ENCODE measurements around the gene ANAPC13.

ANAPC13 gene

GRCh38 chr3:134516905-134517304 is 31.1 kb upstream of the ANAPC13 start:
- Histone ChIP-seq H3K27me3 (replicated peaks; ENCODE audit: control insufficient read depth, insufficient read depth, low read length, poor library complexity, severe bottlenecking) (no peaks in the 10 kb centered on the region), H3K36me3 (ENCODE audit: control insufficient read depth, insufficient read depth, low read length) (peaks cover 10% of the 10 kb centered on the region), H3K9me3 (ENCODE audit: control insufficient read depth, low read length) (no peaks in the 10 kb centered on the region), H3K4me1 (ENCODE audit: control insufficient read depth, insufficient read depth, low read length, poor library complexity, severe bottlenecking) (no peaks in the 10 kb centered on the region), H3K4me3 (ENCODE audit: insufficient read depth, low read depth, low read length, poor library complexity, severe bottlenecking) (no peak overlapping the region), H3K27ac (ENCODE audit: insufficient read depth, low read length, poor library complexity, severe bottlenecking) (no peak overlapping the region)
- no peak for DNase-seq

GRCh38 chr3:134511500-134511899 is 25.7 kb upstream of the ANAPC13 start:
- DNase-seq = no peak
- no peaks in the 10 kb centered on the region for H3K9me3 ChIP-seq (ENCODE audit: control insufficient read depth, low read length)
- no peak overlapping the region for H3K27ac ChIP-seq (ENCODE audit: insufficient read depth, low read length, poor library complexity, severe bottlenecking)
- H3K4me1 ChIP-seq (ENCODE audit: control insufficient read depth, insufficient read depth, low read length, poor library complexity, severe bottlenecking) = no peaks in the 10 kb centered on the region
- peaks cover 26% of the 10 kb centered on the region for H3K36me3 ChIP-seq (ENCODE audit: control insufficient read depth, insufficient read depth, low read length)
- H3K4me3 ChIP-seq (ENCODE audit: insufficient read depth, low read depth, low read length, poor library complexity, severe bottlenecking) = no peak overlapping the region
- no peaks in the 10 kb centered on the region for H3K27me3 ChIP-seq (replicated peaks; ENCODE audit: control insufficient read depth, insufficient read depth, low read length, poor library complexity, severe bottlenecking)

- H3K27ac ChIP-seq (ENCODE audit: insufficient read depth, low read length, poor library complexity, severe bottlenecking) = no peak overlapping the region
- no peak for DNase-seq
- no peak overlapping the region for H3K4me3 ChIP-seq (ENCODE audit: insufficient read depth, low read depth, low read length, poor library complexity, severe bottlenecking)
- no peaks in the 10 kb centered on the region for H3K4me1 ChIP-seq (ENCODE audit: control insufficient read depth, insufficient read depth, low read length, poor library complexity, severe bottlenecking)
- H3K36me3 ChIP-seq (ENCODE audit: control insufficient read depth, insufficient read depth, low read length) = peaks cover 18% of the 10 kb centered on the region
- no peaks in the 10 kb centered on the region for H3K27me3 ChIP-seq (replicated peaks; ENCODE audit: control insufficient read depth, insufficient read depth, low read length, poor library complexity, severe bottlenecking)
- H3K9me3 ChIP-seq (ENCODE audit: control insufficient read depth, low read length) = no peaks in the 10 kb centered on the region
These were observed 19.7 kb upstream of the ANAPC13 start for GRCh38 chr3:134505485-134505884.

- Histone ChIP-seq H3K27me3 (replicated peaks; ENCODE audit: control insufficient read depth, insufficient read depth, low read length, poor library complexity, severe bottlenecking) (no peaks in the 10 kb centered on the region), H3K9me3 (ENCODE audit: control insufficient read depth, low read length) (no peaks in the 10 kb centered on the region)
These were observed 18.3 kb upstream of the ANAPC13 start for GRCh38 chr3:134504132-134504531.

GRCh38 chr3:134503266-134503665 is 17.5 kb upstream of the ANAPC13 start:
- Histone ChIP-seq H3K4me1 (ENCODE audit: control insufficient read depth, insufficient read depth, low read length, poor library complexity, severe bottlenecking) (no peaks in the 10 kb centered on the region), H3K4me3 (ENCODE audit: insufficient read depth, low read depth, low read length, poor library complexity, severe bottlenecking) (no peak overlapping the region), H3K27ac (ENCODE audit: insufficient read depth, low read length, poor library complexity, severe bottlenecking) (no peak overlapping the region), H3K27me3 (replicated peaks; ENCODE audit: control insufficient read depth, insufficient read depth, low read length, poor library complexity, severe bottlenecking) (no peaks in the 10 kb centered on the region), H3K36me3 (ENCODE audit: control insufficient read depth, insufficient read depth, low read length) (peaks cover 13% of the 10 kb centered on the region), H3K9me3 (ENCODE audit: control insufficient read depth, low read length) (no peaks in the 10 kb centered on the region)
- DNase-seq = no peak

More at GRCh38 chr3:134504132-134504531, 18.3 kb upstream of the ANAPC13 start:
- H3K4me3 ChIP-seq (ENCODE audit: insufficient read depth, low read depth, low read length, poor library complexity, severe bottlenecking) = no peak overlapping the region
- peaks cover 16% of the 10 kb centered on the region for H3K36me3 ChIP-seq (ENCODE audit: control insufficient read depth, insufficient read depth, low read length)
- H3K27ac ChIP-seq (ENCODE audit: insufficient read depth, low read length, poor library complexity, severe bottlenecking) = no peak overlapping the region
- DNase-seq = no peak
- no peaks in the 10 kb centered on the region for H3K4me1 ChIP-seq (ENCODE audit: control insufficient read depth, insufficient read depth, low read length, poor library complexity, severe bottlenecking)

- Histone ChIP-seq H3K27ac (ENCODE audit: insufficient read depth, low read length, poor library complexity, severe bottlenecking) (no peak overlapping the region), H3K9me3 (ENCODE audit: control insufficient read depth, low read length) (no peaks in the 10 kb centered on the region), H3K36me3 (ENCODE audit: control insufficient read depth, insufficient read depth, low read length) (peaks cover 13% of the 10 kb centered on the region), H3K4me3 (ENCODE audit: insufficient read depth, low read depth, low read length, poor library complexity, severe bottlenecking) (no peak overlapping the region), H3K27me3 (replicated peaks; ENCODE audit: control insufficient read depth, insufficient read depth, low read length, poor library complexity, severe bottlenecking) (no peaks in the 10 kb centered on the region), H3K4me1 (ENCODE audit: control insufficient read depth, insufficient read depth, low read length, poor library complexity, severe bottlenecking) (no peaks in the 10 kb centered on the region)
- DNase-seq = no peak
These were observed 10.8 kb upstream of the ANAPC13 start for GRCh38 chr3:134496471-134497071.

- Histone ChIP-seq H3K4me1 (ENCODE audit: control insufficient read depth, insufficient read depth, low read length, poor library complexity, severe bottlenecking) (no peaks in the 10 kb centered on the region), H3K9me3 (ENCODE audit: control insufficient read depth, low read length) (no peaks in the 10 kb centered on the region), H3K27ac (ENCODE audit: insufficient read depth, low read length, poor library complexity, severe bottlenecking) (no peak overlapping the region), H3K4me3 (ENCODE audit: insufficient read depth, low read depth, low read length, poor library complexity, severe bottlenecking) (no peak overlapping the region), H3K36me3 (ENCODE audit: control insufficient read depth, insufficient read depth, low read length) (peaks cover 9% of the 10 kb centered on the region), H3K27me3 (replicated peaks; ENCODE audit: control insufficient read depth, insufficient read depth, low read length, poor library complexity, severe bottlenecking) (no peaks in the 10 kb centered on the region)
- DNase-seq = no peak
These were observed 10.2 kb upstream of the ANAPC13 start for GRCh38 chr3:134495980-134496379.

- no peak for DNase-seq
- Histone ChIP-seq H3K27ac (ENCODE audit: insufficient read depth, low read length, poor library complexity, severe bottlenecking) (no peak overlapping the region), H3K36me3 (ENCODE audit: control insufficient read depth, insufficient read depth, low read length) (peaks cover 9% of the 10 kb centered on the region), H3K4me3 (ENCODE audit: insufficient read depth, low read depth, low read length, poor library complexity, severe bottlenecking) (no peak overlapping the region), H3K4me1 (ENCODE audit: control insufficient read depth, insufficient read depth, low read length, poor library complexity, severe bottlenecking) (no peaks in the 10 kb centered on the region), H3K9me3 (ENCODE audit: control insufficient read depth, low read length) (no peaks in the 10 kb centered on the region), H3K27me3 (replicated peaks; ENCODE audit: control insufficient read depth, insufficient read depth, low read length, poor library complexity, severe bottlenecking) (no peaks in the 10 kb centered on the region)
These were observed 8.7 kb upstream of the ANAPC13 start for GRCh38 chr3:134494495-134494894.

- no peak overlapping the region for H3K27ac ChIP-seq (ENCODE audit: insufficient read depth, low read length, poor library complexity, severe bottlenecking)
These were observed 1.6 kb upstream of the ANAPC13 start for GRCh38 chr3:134487406-134487805.

GRCh38 chr3:134486577-134487041 is 824 bp upstream of the ANAPC13 start:
- Histone ChIP-seq H3K4me3 (ENCODE audit: insufficient read depth, low read depth, low read length, poor library complexity, severe bottlenecking) (peak overlapping the region; percentile 80), H3K36me3 (ENCODE audit: control insufficient read depth, insufficient read depth, low read length) (peaks cover 10% of the 10 kb centered on the region), H3K4me1 (ENCODE audit: control insufficient read depth, insufficient read depth, low read length, poor library complexity, severe bottlenecking) (peaks cover 7% of the 10 kb centered on the region), H3K27me3 (replicated peaks; ENCODE audit: control insufficient read depth, insufficient read depth, low read length, poor library complexity, severe bottlenecking) (no peaks in the 10 kb centered on the region), H3K9me3 (ENCODE audit: control insufficient read depth, low read length) (no peaks in the 10 kb centered on the region), H3K27ac (ENCODE audit: insufficient read depth, low read length, poor library complexity, severe bottlenecking) (peak overlapping the region; percentile 88)
- no peak for DNase-seq

More at GRCh38 chr3:134487406-134487805, 1.6 kb upstream of the ANAPC13 start:
- DNase-seq = no peak
- Histone ChIP-seq H3K4me1 (ENCODE audit: control insufficient read depth, insufficient read depth, low read length, poor library complexity, severe bottlenecking) (peaks cover 7% of the 10 kb centered on the region), H3K27me3 (replicated peaks; ENCODE audit: control insufficient read depth, insufficient read depth, low read length, poor library complexity, severe bottlenecking) (no peaks in the 10 kb centered on the region), H3K9me3 (ENCODE audit: control insufficient read depth, low read length) (no peaks in the 10 kb centered on the region), H3K36me3 (ENCODE audit: control insufficient read depth, insufficient read depth, low read length) (peaks cover 4% of the 10 kb centered on the region), H3K4me3 (ENCODE audit: insufficient read depth, low read depth, low read length, poor library complexity, severe bottlenecking) (peak overlapping the region; percentile 80)

Data from effector memory CD4-positive, alpha-beta T cell (primary cell).